ENCODE measurements around the gene DHX15.
"Not testable (repeated sequence)": the region's sequence is repeated elsewhere in the genome, so short reads cannot be mapped to it uniquely, and the experiment has no call there.

The DHX15 gene

DNA sequence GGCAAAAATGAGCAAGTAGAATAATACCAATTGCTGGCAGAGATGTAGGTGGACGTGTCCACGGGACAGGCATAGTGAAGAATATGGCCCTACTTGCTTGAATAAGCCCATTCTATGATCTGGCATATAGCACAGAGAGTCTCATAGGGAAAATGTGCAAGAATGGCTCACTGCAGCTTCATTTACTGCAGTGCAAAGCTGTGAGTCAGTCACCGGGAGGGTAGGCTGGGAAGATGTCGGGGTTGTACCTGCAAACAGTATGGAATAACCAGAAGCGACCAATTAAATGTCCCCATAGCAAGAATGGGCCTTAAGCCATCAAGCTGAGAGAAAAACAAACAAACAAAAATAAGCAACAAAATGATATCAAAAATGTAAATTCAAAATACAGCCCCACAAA lies 74.3 kb downstream of the DHX15 start:
- Histone ChIP-seq H3K23ac (ENCODE audit: low read length) (no peak overlapping the region), H3K4me2 (ENCODE audit: low read length) (no peak overlapping the region), H3K14ac (ENCODE audit: low read length) (no peak overlapping the region), H3K9ac (ENCODE audit: low read length) (no peak overlapping the region), H3K79me2 (ENCODE audit: control insufficient read depth, insufficient read depth, low read length, poor library complexity) (no peaks in the 10 kb centered on the region), H3K36me3 (ENCODE audit: control insufficient read depth in 1 of 2, insufficient read depth in 2 of 2, low read length in 2 of 2) (peaks cover 2 to 3% of the 10 kb centered on the region in 2 experiments), H3K9me3 (ENCODE audit: insufficient read depth, low read depth, low read length) (no peaks in the 10 kb centered on the region), H2BK12ac (ENCODE audit: low read length) (no peak overlapping the region), H3K27me3 (ENCODE audit: insufficient read depth, low read length) (no peaks in the 10 kb centered on the region), H2AK5ac (ENCODE audit: low read length) (no peak overlapping the region), H4K8ac (ENCODE audit: low read depth, low read length) (no peak overlapping the region), H3K18ac (ENCODE audit: low read length) (no peak overlapping the region), H2BK120ac (ENCODE audit: insufficient read depth, low read length, poor library complexity) (no peak overlapping the region), H4K91ac (ENCODE audit: low read depth, low read length) (no peak overlapping the region), H2BK5ac (ENCODE audit: low read depth, low read length, poor library complexity) (no peak overlapping the region), H3K4me3 (ENCODE audit: low read depth, low read length) (no peak overlapping the region), H2AFZ (ENCODE audit: insufficient read depth, low read length, poor library complexity) (no peak overlapping the region), H3K27ac (ENCODE audit: low read depth, low read length) (no peak overlapping the region), H3K79me1 (ENCODE audit: low read length) (no peaks in the 10 kb centered on the region), H3K4ac (ENCODE audit: low read depth, low read length) (no peak overlapping the region), H4K12ac (ENCODE audit: low read depth, low read length) (no peak overlapping the region), H3K4me1 (ENCODE audit: control insufficient read depth in 1 of 2, insufficient read depth in 2 of 2, low read length in 2 of 2) (no peaks in the 10 kb centered on the region)
- no CpG with 5 or more reads among the region's 5 CpGs for WGBS (ENCODE audit: extremely low coverage, insufficient coverage, insufficient read length)
- no peak for DNase-seq

DNA sequence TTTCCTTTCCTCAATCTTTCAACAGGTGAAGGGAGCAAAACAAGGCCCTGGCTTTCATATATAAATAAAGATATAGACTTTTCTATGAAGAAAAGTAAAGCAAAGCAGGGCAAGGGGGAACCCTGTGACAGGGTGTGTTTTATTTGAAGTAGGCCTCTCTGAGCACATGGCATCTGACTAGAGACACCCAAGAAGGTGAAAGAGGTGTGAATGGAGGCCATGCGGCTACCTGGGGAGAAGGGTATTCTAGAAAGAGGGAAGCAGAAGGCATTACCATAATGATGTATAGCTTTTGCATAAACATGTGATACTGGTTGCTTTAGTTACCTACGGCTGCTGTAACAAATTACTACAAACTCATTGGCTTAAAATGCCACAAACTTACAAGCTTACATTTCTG lies 75.8 kb downstream of the DHX15 start:
- Histone ChIP-seq H2AK5ac (ENCODE audit: low read length) (no peak overlapping the region), H2BK5ac (ENCODE audit: low read depth, low read length, poor library complexity) (no peak overlapping the region), H3K4ac (ENCODE audit: low read depth, low read length) (no peak overlapping the region), H4K91ac (ENCODE audit: low read depth, low read length) (no peak overlapping the region), H3K4me3 (ENCODE audit: low read depth, low read length) (no peak overlapping the region), H3K9me3 (ENCODE audit: insufficient read depth, low read depth, low read length) (no peaks in the 10 kb centered on the region), H3K79me1 (ENCODE audit: low read length) (no peaks in the 10 kb centered on the region), H3K27ac (ENCODE audit: low read depth, low read length) (no peak overlapping the region), H2BK12ac (ENCODE audit: low read length) (no peak overlapping the region), H4K12ac (ENCODE audit: low read depth, low read length) (no peak overlapping the region), H3K4me2 (ENCODE audit: low read length) (no peak overlapping the region), H3K18ac (ENCODE audit: low read length) (no peak overlapping the region), H3K36me3 (ENCODE audit: control insufficient read depth in 1 of 2, insufficient read depth in 2 of 2, low read length in 2 of 2) (no peaks in the 10 kb centered on the region), H3K9ac (ENCODE audit: low read length) (no peak overlapping the region), H2BK120ac (ENCODE audit: insufficient read depth, low read length, poor library complexity) (no peak overlapping the region), H4K8ac (ENCODE audit: low read depth, low read length) (no peak overlapping the region), H3K4me1 (ENCODE audit: control insufficient read depth in 1 of 2, insufficient read depth in 2 of 2, low read length in 2 of 2) (no peaks in the 10 kb centered on the region), H3K79me2 (ENCODE audit: control insufficient read depth, insufficient read depth, low read length, poor library complexity) (no peaks in the 10 kb centered on the region), H2AFZ (ENCODE audit: insufficient read depth, low read length, poor library complexity) (no peak overlapping the region), H3K14ac (ENCODE audit: low read length) (no peak overlapping the region), H3K23ac (ENCODE audit: low read length) (no peak overlapping the region), H3K27me3 (ENCODE audit: insufficient read depth, low read length) (no peaks in the 10 kb centered on the region)
- WGBS (ENCODE audit: extremely low coverage, insufficient coverage, insufficient read length) = no CpG with 5 or more reads among the region's 2 CpGs
- DNase-seq = no peak

DNA sequence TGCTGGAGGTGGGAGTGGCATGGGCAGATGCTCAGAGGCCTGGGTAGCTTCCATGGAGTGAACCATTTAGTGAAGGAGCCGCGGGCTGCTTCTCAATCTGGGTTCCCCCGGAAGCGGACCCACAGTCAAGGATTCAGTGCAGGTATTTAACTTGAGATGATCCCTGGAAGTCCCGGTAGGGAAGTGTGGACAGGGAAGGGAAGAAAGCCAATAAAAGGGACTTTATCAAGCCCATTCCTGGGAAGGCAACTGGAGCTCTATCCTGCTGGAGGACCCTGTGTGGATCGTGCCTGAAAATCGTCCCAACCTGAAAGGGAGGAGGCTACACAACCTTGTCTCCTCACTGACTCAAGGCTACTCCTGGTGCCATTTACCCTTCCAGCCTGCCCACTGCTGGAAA lies 76.9 kb downstream of the DHX15 start:
- Histone ChIP-seq H3K9me3 (ENCODE audit: insufficient read depth, low read depth, low read length) (no peaks in the 10 kb centered on the region), H3K4me1 (ENCODE audit: control insufficient read depth in 1 of 2, insufficient read depth in 2 of 2, low read length in 2 of 2) (no peaks in the 10 kb centered on the region), H3K23ac (ENCODE audit: low read length) (no peak overlapping the region), H3K4me2 (ENCODE audit: low read length) (no peak overlapping the region), H2AK5ac (ENCODE audit: low read length) (no peak overlapping the region), H3K79me2 (ENCODE audit: control insufficient read depth, insufficient read depth, low read length, poor library complexity) (no peaks in the 10 kb centered on the region), H3K18ac (ENCODE audit: low read length) (no peak overlapping the region), H4K8ac (ENCODE audit: low read depth, low read length) (no peak overlapping the region), H4K91ac (ENCODE audit: low read depth, low read length) (no peak overlapping the region), H3K4ac (ENCODE audit: low read depth, low read length) (no peak overlapping the region), H3K79me1 (ENCODE audit: low read length) (no peaks in the 10 kb centered on the region), H2AFZ (ENCODE audit: insufficient read depth, low read length, poor library complexity) (no peak overlapping the region), H2BK5ac (ENCODE audit: low read depth, low read length, poor library complexity) (no peak overlapping the region), H2BK12ac (ENCODE audit: low read length) (no peak overlapping the region), H2BK120ac (ENCODE audit: insufficient read depth, low read length, poor library complexity) (no peak overlapping the region), H3K36me3 (ENCODE audit: control insufficient read depth in 1 of 2, insufficient read depth in 2 of 2, low read length in 2 of 2) (no peaks in the 10 kb centered on the region), H3K9ac (ENCODE audit: low read length) (no peak overlapping the region), H3K4me3 (ENCODE audit: low read depth, low read length) (no peak overlapping the region), H4K12ac (ENCODE audit: low read depth, low read length) (no peak overlapping the region), H3K27me3 (ENCODE audit: insufficient read depth, low read length) (no peaks in the 10 kb centered on the region), H3K27ac (ENCODE audit: low read depth, low read length) (no peak overlapping the region), H3K14ac (ENCODE audit: low read length) (no peak overlapping the region)
- DNase-seq = no peak
- no CpG with 5 or more reads among the region's 7 CpGs for WGBS (ENCODE audit: extremely low coverage, insufficient coverage, insufficient read length)

DNA sequence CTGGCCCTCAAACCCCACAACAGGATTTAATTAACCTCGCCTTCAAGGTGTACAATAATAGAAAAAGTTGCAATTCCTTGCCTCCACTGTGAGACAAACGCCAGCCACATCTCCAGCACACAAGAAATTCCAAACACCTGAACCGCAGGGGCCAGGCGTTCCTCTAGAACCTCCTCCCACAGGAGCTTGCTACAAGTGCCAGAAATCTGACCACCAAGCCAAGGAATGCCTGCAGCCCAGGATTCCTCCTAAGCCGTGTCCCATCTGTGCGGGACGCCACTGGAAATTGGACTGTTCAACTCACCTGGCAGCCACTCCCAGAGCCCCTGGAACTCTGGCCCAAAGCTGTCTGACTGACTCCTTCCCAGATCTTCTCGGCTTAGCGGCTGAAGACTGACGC lies 81.3 kb downstream of the DHX15 start:
- not testable (repeated sequence) for DNase-seq; H4K12ac ChIP-seq (ENCODE audit: low read depth, low read length); H3K4me1 ChIP-seq (ENCODE audit: control insufficient read depth in 1 of 2, insufficient read depth in 2 of 2, low read length in 2 of 2); H3K79me1 ChIP-seq (ENCODE audit: low read length); H2AFZ ChIP-seq (ENCODE audit: insufficient read depth, low read length, poor library complexity); H3K79me2 ChIP-seq (ENCODE audit: control insufficient read depth, insufficient read depth, low read length, poor library complexity); H3K27ac ChIP-seq (ENCODE audit: low read depth, low read length); H3K23ac ChIP-seq (ENCODE audit: low read length); H3K9ac ChIP-seq (ENCODE audit: low read length); H4K8ac ChIP-seq (ENCODE audit: low read depth, low read length); H3K14ac ChIP-seq (ENCODE audit: low read length); H2BK120ac ChIP-seq (ENCODE audit: insufficient read depth, low read length, poor library complexity); H3K9me3 ChIP-seq (ENCODE audit: insufficient read depth, low read depth, low read length); H3K4me2 ChIP-seq (ENCODE audit: low read length); H3K4me3 ChIP-seq (ENCODE audit: low read depth, low read length); H3K27me3 ChIP-seq (ENCODE audit: insufficient read depth, low read length); H4K91ac ChIP-seq (ENCODE audit: low read depth, low read length); H2BK12ac ChIP-seq (ENCODE audit: low read length); H3K4ac ChIP-seq (ENCODE audit: low read depth, low read length); H2AK5ac ChIP-seq (ENCODE audit: low read length); H3K18ac ChIP-seq (ENCODE audit: low read length); H3K36me3 ChIP-seq (ENCODE audit: control insufficient read depth in 1 of 2, insufficient read depth in 2 of 2, low read length in 2 of 2); H2BK5ac ChIP-seq (ENCODE audit: low read depth, low read length, poor library complexity)
- no CpG with 5 or more reads among the region's 10 CpGs for WGBS (ENCODE audit: extremely low coverage, insufficient coverage, insufficient read length)
